Measurements from ENCODE around the gene SDCCAG8.

- TF ChIP-seq POLR2AphosphoS5 (IDR thresholded peaks at IDR 0.05): no peak
- no peak for TF ChIP-seq CTCF (IDR thresholded peaks at IDR 0.05 in 8 of 11, conservative IDR thresholded peaks at IDR 0.05 in 3 of 11)
Measured at GRCh38 chr1:243535014-243535413, 279.2 kb downstream of the SDCCAG8 start.

Measured in spleen (tissue), 7 donors.